Measurements from ENCODE around the gene MIPOL1. TPM values are rescaled to one million over a fixed set of nuclear protein-coding genes. Genes with fewer than 3 reads are reported as not detected.
"Not testable (repeated sequence)": the region's sequence is repeated elsewhere in the genome, so short reads cannot be mapped to it uniquely, and the experiment has no call there.

MIPOL1 gene
- total and polyA plus RNA-seq, 12 donors: 1.1 to 9.2 (median 5.4) TPM

- intact Hi-C loops (cut with DNase I): no loop called here
- Histone ChIP-seq H3K36me3 (no peaks in the 10 kb centered on the region), H3K27ac (no peak overlapping the region), H3K9me3 (peaks cover 0 to 5% (median 0%) of the 10 kb centered on the region in 11 donors), H3K27me3 (no peaks in the 10 kb centered on the region), H3K4me1 (no peaks in the 10 kb centered on the region), H3K4me3 (no peak overlapping the region)
- 35 to 41% methylated on average over 6 of the region's 6 CpGs for WGBS, 2 donors
- DNase-seq (no peak), ATAC-seq (no peak)
- no peak for TF ChIP-seq CTCF (IDR thresholded peaks at IDR 0.05)
Observed at GRCh38 chr14:37546621-37547447, 349.1 kb downstream of the MIPOL1 start.

- H3K27me3 ChIP-seq: no peaks in the 10 kb centered on the region
- TF ChIP-seq CTCF (IDR thresholded peaks at IDR 0.05): no peak
- WGBS, 2 donors: 57 to 61% methylated on average over 5 of the region's 5 CpGs
Observed at GRCh38 chr14:37550511-37550910, 352.8 kb downstream of the MIPOL1 start.

GRCh38 chr14:37551119-37551518 lies 353.4 kb downstream of the MIPOL1 start:
- Histone ChIP-seq H3K4me3 (no peak overlapping the region), H3K4me1 (no peaks in the 10 kb centered on the region), H3K9me3 (peaks cover 0 to 29% (median 7%) of the 10 kb centered on the region in 11 donors), H3K27me3 (no peaks in the 10 kb centered on the region), H3K36me3 (no peaks in the 10 kb centered on the region), H3K27ac (no peak overlapping the region)
- 97 to 98% methylated on average over 1 of the region's 1 CpG for WGBS, 2 donors
- no peak for TF ChIP-seq CTCF (IDR thresholded peaks at IDR 0.05)
- intact Hi-C loops (cut with DNase I): no loop called here
- ATAC-seq (no peak), DNase-seq (no peak)

More at GRCh38 chr14:37550511-37550910, 352.8 kb downstream of the MIPOL1 start:
- intact Hi-C loops (cut with DNase I): no loop called here
- no peak overlapping the region for H3K27ac ChIP-seq
- DNase-seq (no peak), ATAC-seq (no peak)
- no peaks in the 10 kb centered on the region for H3K36me3 ChIP-seq
- H3K4me1 ChIP-seq: no peaks in the 10 kb centered on the region
- no peak overlapping the region for H3K4me3 ChIP-seq
- peaks cover 0 to 29% (median 7%) of the 10 kb centered on the region in 11 donors for H3K9me3 ChIP-seq

GRCh38 chr14:37553935-37554550 lies 356.3 kb downstream of the MIPOL1 start:
- Histone ChIP-seq H3K27ac (no peak overlapping the region), H3K4me3 (no peak overlapping the region), H3K4me1 (no peaks in the 10 kb centered on the region), H3K9me3 (peaks cover 0 to 32% (median 7%) of the 10 kb centered on the region in 11 donors), H3K36me3 (no peaks in the 10 kb centered on the region), H3K27me3 (no peaks in the 10 kb centered on the region)
- ATAC-seq: no peak
- intact Hi-C loops (cut with DNase I): no loop called here
- 81 to 94% methylated on average over 1 of the region's 1 CpG for WGBS, 2 donors
- no peak for DNase-seq
- no peak for TF ChIP-seq CTCF (IDR thresholded peaks at IDR 0.05)

GRCh38 chr14:37555596-37555995 lies 357.9 kb downstream of the MIPOL1 start:
- ATAC-seq; H3K27me3 ChIP-seq; H3K4me1 ChIP-seq; intact Hi-C loops (cut with DNase I); H3K27ac ChIP-seq; H3K4me3 ChIP-seq; H3K36me3 ChIP-seq: not testable (repeated sequence)
- H3K9me3 ChIP-seq: peaks cover 0 to 32% (median 7%) of the 10 kb centered on the region in 11 donors
- peak in 1 of 2 donors; percentile 6 for DNase-seq
- 83 to 92% methylated on average over 19 to 30 of the region's 33 CpGs for WGBS, 2 donors
